GM04503 (cell line): ENCODE results near the gene DPP10.

ENCODE experiments used
- DNase-seq: peaks from one replicate; pipeline ENCODE4 v3.0.0-alpha.2; 2012; ENCODE audit warnings: low read depth

Gene DPP10

DNA sequence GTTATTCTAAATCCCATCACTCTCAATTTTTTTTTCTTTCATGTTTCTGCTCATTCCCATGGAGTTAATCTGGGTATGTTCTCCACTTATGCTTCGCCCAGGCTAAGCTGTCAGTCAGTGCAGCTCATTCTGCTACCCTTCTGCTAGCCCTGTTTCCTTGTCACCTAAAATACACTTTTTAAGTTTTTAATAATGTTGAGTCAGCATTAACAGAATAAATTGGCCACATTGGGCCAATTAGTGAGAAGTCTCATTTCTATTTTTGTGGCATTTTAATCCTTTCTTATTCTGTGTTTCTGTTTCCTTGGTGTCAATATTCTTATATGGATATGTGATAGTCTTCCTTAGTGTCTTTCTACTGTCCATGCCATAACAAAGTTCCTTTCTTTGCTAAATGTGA lies 1126.2 kb downstream of the DPP10 start:
- no peak for DNase-seq

DNA sequence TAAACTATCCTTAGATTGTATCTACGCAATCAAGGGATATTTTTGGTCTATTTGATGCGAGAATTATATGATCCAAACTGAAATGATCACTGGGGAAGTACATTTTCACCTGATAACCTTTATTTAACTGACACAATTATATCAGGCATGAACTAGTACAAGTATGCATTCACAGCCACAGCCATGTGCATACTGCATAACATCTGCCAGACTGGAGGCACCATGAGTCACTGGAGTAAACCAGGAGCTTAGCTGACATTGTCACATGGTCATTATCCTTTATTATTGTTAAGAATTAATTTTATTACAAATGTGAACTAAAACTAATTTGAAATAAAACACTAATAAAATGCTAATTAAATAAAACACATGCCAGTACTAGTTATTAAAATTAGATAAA lies 1127.1 kb downstream of the DPP10 start:
- DNase-seq, result no peak

DNA sequence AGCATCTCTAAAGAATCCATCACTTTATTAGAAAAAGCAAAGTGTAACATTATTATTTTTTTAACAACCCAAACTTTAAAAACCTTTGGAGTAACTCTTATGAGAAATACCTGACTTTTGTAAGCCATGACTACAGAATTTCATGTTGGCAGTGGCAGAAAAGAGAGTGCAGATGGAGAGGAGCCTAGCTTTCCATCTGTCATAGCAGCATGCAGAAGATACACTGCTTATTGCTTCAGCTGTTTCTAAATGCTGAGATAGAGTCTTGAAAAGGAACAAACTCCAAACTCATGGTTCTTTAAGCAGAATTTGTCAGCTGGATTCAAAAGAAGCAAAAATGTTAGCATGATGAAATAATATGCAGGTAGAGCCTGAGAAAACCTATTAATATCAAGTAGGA lies 1130.3 kb downstream of the DPP10 start:
- DNase-seq, result no peak

DNA sequence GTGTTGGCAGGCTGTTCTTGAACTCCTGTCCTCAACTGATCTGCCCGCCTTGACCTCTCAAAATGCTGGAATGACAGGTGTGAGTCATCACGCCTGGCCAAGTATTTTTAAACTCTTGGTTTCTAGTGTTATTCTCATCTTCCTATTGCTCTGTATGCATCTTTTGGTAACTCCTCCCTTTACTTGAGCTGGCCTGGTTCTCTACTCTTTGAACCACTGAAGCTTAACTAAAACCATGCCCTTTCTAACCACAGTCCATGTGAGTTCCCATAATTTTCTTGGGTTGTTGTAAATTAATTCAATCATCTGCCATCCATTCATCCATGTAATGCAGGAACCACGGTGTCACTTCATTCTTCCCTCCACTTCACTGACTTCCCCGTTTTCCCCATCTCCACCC lies 1131.3 kb downstream of the DPP10 start:
- no peak for DNase-seq

DNA sequence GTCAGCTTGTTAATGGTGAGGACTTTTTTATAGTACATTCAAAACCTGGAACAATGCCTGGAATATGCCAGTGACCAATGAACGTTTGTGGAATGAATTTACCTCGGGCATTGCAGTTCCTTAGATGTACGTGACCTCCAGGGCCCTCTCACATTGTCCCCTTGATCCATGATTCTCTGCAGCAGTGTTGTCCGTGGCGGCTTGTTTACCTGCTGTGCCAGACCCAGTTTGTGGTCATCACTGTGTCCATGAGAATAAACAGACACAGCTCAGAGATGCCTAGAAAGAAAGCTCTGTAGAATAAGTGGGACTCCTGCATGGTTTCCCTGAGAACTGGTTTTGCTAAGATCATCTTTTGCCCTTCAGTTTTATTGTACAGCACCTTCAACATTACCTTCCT lies 1132.2 kb downstream of the DPP10 start:
- DNase-seq, result no peak

DNA sequence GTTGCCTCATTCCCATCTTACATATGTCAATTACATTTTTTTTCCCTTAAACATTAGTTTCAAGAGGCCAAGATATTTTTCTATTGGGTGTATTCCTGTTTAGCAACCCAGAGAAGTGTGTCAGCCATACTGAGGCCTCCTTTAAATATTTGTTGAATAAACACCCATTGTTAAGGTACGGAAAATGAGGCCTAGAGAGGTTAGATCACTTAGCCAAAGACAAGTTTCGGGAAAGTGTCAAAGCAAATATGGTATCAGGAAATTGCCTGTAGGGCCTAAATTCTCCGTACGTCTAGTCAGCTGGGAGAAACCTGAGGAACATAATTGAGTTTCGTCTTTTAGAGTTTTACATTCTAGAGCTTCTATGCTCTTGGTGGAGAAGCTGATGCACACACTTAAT lies 1138.3 kb downstream of the DPP10 start:
- DNase-seq, result no peak

DNA sequence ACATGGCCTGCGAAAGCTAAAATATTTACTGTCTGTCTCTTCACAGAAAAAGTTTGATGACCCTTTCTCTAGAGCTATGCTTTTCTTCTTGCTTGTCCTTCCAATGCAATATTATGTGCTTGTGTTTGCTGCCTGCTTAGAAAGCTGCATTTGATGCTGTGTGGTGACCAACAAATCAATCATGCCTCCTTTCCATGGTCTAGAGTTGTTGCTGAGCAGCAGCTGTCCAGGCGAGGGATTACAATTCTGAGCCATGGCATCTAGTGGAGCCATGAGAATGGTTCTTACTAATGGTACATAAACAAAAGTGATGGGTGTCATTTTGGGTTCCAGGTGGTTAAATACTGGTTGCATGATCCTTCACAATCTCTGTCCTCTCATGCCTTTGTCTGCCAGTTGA lies 1142.1 kb downstream of the DPP10 start:
- DNase-seq, result no peak

DNA sequence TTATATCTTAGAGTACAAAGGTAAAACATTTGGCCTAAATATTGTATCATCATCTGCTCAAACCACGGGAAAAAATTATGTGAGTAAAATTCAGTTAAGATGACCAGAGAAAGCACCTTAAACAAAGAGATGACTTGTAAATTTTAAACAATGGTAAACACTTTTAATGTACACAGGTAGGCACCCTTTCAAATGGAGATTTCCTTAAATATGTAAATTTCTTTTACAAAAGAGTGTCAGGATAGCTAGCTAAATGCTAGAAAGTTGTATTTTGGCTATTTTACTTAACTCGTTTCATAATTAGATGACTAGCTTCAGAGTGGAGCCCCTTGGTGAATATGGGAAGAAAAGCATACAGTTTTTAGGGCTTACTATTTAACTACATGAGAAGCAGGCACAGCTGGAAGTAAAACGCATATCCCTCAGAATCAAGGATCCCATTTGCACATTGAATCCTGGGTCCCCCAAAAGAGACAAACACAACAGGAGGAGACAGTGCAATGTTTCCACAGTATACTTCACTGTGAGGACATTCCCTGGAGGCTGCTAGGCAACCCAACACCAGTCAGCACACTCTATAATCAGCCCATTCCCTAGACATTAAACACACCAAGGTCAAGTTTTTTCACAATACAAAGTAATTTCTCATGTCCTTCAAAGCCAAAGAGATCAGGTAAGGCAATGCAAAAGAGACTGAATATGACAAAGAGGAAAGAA lies 1154.4 kb downstream of the DPP10 start:
- DNase-seq, result no peak

DNA sequence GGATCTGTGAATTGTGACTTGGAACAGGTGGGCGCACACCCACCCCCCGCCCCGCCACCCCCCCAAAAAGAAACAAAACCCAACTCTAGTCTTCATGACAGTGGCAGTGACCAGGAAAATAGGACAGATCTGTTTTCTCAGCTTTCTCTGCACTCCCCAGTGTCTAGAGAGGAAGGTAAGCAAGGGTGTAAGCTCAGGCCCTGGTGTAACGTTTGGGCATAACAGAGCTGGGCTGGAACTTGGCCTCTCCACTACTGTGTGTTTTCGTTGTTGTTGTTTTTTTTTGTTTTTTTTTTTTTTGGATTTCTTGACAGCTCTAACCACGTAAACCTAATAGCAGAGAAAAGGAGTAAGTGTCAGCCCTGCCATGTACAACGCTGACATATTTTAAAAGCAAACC lies 1160.8 kb downstream of the DPP10 start:
- DNase-seq, result no peak

DNA sequence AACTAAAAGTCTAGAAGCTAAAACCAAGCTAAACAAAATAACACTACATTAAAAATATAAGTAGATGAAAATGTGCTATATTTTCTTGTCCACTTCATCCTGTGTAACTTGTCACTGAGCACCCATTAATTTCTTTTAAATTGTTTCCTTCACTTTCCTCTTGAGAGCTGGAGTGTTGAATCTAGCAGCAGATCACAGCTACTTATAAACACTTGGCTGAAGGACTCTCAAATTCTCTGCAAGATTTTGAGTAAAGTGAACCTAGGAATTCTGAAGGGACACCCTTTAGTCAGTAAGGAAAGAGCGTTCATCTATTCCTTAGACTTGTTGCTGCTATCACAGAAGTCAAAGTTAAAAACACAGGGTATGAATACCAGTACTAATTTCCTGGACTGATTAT lies 1163.9 kb downstream of the DPP10 start:
- no peak for DNase-seq

DNA sequence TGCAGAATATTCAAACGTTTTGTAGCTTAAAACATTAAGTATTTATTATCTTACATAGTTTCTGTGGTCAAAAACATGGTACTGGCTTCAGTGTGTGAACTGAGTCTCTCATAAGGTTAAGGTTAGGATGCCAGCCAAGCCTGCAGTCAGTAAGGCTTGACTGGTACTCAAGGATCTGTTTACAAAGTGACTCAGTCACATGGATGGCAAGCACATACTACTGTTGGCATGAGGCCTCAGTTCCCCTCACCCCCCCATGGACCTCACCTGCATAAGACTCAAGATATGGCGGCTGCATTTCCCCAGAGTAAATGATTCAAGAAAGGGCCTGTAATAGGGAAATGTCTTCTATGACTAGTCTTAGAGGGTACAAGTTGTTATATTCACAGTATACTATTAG lies 1167.5 kb downstream of the DPP10 start:
- DNase-seq, result no peak

DNA sequence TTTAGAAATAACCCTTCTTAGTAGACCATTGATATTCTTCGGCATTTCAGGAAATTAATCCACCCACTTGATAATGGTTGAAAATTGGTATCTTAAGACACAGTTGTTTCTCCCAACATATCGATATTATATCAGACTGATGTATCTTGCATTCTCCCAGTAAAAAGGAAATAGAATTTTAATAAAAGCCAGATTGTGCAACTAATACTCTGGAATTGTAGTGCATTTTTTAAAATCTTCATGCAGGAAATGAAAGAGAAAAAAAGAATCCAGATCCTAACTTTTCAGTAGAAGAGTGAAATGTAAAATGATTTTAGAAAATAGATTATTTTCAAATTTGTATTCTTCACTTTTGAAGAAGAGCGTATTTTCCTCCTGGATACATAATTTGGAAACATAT lies 1168.4 kb downstream of the DPP10 start:
- no peak for DNase-seq

DNA sequence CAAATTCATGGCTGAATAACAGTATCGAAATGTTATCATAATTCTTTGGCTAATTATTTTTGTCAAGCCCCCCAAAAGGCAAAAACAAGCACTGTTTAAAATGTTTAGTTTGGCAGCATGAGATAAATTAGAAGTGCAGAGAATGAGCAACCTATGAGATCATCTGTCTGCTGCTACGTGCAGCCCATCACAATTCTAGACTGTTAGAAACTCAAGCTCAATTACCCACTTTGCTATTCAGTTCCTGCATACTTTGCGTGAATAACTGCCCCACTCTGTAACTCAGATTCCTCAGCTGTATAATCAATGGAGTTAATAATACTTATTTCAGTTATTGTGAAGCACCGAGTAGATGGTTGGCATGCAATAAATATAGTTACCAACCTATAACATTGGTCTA lies 1181.9 kb downstream of the DPP10 start:
- no peak for DNase-seq

DNA sequence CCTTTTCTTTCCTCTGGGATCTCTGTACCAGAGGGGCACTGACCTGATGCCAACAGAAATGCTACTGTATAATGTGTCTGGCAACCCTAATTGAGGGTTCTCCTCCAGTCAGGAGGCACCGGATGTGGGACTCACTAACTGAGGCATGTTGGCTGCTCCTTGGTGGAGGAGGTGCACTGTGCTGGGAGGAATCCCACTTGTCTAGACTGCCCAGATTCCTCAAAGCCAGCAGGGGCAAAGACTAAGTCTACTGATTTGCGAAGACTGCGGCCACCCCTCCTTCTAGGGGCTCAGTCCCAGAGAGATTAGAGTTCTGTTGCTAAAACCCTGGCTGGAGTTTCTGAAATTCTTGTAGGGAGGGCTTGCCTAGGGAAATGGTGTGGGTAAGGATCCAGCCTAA lies 1192.1 kb downstream of the DPP10 start:
- no peak for DNase-seq

DNA sequence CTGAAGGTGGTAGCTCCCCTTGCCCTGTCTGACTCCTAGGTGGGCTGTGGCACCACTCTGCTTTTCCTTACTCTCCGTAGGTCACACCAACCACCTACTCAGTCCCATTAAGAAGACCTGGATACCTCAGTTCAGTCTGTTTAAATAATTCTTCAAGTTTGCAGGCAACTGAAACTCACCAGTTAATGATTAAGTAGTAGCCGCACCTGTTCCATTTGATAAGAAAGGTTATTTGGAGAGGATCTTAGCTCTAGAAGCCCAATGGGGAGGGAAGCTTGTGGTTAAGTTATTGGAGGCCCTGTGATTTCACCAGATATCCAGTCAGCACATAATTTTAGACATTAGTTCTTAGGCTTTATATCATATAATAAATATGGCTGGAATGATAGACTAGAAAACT lies 1193.0 kb downstream of the DPP10 start:
- DNase-seq, result no peak

DNA sequence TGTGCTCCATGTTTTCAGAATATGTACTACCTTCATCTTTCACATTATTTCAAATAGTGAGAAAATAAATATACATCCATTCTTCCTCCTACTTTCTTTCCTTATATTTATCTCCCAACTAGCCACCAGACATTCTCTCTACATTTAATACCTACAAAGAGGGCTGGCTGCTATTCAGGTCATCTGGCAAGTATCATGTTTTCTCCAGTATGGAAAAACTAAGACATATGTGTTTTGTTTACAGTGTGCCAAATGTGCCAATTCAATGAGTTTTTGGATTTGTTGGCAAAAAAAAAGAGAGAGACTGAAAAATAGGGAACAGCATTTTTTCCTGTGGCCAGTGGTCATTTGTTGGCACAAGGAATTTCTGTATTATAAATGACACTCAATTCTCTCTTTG lies 1207.3 kb downstream of the DPP10 start:
- DNase-seq, result no peak

DNA sequence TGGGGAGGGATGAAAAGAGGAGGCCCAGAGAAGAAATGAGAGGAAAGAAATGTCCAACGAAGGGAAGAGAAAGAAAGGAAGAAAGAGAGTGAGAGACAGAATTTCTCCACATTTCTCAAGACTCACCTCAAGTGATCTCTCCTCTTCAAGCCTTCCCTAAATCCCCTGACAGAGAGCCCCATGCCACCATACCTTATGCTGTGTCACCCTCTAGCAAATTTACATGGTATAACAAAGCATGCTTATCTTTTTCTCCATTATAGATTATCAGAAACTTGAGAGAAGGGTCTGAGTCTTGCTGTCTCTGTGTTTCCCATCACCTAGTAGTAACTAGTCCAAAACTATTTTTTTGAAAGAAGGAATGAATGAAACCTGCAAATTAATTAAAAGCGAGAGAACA lies 1208.4 kb downstream of the DPP10 start:
- no peak for DNase-seq

DNA sequence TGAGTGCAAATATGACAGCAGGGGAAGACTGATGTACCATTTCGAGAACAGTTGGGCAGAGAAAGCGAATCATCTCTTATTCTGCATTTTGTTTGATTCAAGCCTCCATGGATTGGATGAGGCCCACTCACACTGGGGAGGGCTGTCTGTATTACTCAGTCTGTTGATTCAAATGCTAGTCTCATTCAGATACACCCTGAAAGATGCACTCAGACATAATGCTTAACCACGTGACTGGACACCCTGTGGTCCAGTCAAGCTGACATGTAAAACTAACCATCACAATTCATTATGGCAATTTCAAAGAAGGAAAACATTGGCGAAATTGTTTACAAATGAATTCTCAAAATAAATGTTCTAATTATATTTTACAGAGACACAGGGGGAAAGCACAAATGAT lies 1210.2 kb downstream of the DPP10 start:
- no peak for DNase-seq

DNA sequence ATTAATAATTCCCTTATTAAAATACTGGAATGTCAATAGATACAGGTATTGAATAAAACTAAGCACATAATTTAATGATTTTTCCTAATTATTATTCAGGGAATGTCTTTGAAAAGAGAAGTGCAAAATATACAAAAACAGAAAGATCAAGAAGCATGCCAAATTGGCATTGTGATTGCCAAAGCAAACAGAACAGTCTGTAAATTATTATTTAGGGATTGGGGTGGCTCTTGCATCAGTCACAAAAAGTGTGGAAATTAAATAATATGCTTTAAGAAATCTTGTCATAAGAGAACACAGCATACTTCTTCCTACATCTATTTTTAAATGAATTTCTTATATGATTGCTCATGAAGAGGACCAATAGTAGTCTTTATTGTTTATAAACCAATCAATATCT lies 1211.9 kb downstream of the DPP10 start:
- no peak for DNase-seq

DNA sequence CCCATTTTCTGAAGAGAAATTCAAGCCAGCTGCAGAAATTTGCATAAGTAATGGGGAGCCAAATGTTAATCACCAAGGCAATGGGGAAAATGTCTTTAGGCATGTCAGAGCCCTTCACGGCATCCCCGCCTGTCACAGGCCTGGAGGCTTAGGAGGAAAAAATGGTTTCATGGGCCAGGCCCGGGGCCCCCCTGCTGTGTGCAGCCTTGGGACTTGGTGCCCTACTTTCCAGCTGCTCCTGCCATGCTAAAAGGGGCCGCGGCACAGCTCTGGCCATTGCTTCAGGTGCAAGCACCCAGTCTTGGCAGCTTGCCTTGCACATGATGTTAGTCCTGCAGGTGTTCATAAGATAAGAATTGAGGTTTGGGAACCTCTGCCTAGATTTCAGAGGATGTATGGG lies 1235.7 kb downstream of the DPP10 start:
- DNase-seq, result no peak

DNA sequence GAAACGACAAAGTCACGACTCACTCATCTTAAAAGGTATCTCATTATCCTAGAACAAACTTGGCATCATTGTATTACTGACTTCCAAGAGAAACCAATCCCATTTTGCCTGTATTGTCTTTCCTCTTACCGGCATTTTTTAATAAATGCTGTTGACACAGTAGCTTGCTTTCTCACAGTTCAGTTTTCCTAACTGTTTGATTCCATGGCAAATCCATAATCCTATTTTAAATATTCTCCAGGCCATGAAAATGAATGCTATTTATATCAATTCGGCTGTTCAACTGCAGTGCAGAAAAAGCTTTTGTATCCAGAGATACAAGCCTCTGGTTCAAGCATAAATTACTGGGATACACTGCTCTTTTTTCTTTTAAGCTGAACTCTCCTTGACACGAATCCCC lies 1241.9 kb downstream of the DPP10 start:
- DNase-seq, result no peak

DNA sequence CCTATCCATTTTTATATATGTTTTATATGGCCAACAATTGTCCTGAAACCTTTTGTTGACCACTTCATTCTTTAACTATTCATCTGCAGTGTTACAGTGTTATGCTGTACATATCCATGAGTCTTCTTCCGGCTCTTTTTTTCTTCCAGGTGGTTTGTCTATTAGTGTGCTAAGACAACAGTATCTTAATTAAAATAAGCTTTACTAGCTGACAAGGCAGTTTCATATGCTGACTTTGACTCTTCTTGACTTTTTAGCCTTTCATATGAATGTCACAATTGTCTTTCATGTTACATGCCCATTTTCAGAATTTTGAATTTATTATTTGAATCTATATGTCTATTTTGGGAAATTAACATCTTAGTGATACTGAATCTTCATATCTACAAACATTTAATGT lies 1249.0 kb downstream of the DPP10 start:
- no peak for DNase-seq

DNA sequence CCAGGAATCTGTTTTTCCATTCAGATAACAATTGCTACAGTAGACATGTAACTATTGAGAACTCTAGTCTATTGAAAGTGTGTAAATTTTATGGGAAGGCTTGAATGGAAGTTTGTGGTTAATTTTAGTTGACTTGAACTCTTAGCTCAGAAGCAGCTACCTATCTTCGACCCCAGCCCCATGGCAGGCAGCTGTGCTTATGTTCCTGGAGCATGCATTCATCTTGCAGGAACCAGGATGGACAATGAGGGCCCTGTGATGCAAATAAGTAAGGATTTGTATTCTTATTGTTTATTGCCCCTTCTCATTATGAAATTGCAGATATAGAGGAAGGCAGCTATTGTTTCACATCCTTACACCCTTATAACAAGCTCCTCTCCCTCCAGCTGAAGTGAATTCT lies 1252.2 kb downstream of the DPP10 start:
- no peak for DNase-seq

DNA sequence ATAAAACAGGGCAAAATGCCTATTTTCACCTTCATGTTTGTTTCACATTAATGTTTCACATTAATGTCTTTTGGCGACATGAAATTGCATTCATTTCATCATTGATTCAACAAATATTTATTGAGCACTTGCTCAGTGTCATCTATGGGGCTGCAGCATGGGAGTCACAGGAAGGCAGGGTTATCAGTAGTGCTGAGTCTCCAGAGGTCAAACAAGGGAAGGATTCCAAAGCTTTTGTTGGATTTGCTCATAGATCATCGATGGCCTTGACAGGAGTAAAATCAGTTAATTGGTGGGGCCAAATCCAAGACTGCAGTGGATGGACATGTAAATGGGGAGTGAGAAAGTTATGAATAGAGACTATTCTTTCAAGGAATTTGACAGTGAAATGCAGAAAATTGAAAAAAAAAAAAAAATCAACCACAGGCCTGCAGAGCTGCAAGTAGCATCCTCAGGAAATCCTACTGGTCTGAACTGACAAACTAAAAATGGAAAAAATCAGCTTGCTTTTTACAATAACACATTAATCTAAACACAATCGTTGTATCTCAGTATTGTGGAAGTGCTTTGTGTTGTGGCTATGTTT lies 1290.8 kb downstream of the DPP10 start:
- DNase-seq, result no peak
